Measurements from ENCODE around the gene CDK11B.

- TF ChIP-seq CTCF (IDR thresholded peaks at IDR 0.05; ENCODE audit: control extremely low read depth in 1 of 3, insufficient read depth in 1 of 3, low read depth in 1 of 3, low read length in 3 of 3): no peak
- TF ChIP-seq HDAC6 (IDR thresholded peaks at IDR 0.05; ENCODE audit: low read depth, low read length): no peak
- no peak for TF ChIP-seq EP300 (IDR thresholded peaks at IDR 0.05; ENCODE audit: borderline replicate concordance in 1 of 2, low read depth in 2 of 2, low read length in 2 of 2)
- no peak for TF ChIP-seq PHF8 (conservative IDR thresholded peaks at IDR 0.05; ENCODE audit: low read depth, low read length)
- TF ChIP-seq POLR2A (IDR thresholded peaks at IDR 0.05; ENCODE audit: control extremely low read depth in 1 of 2, low read depth in 2 of 2, low read length in 2 of 2): no peak
- TF ChIP-seq CREB1 (IDR thresholded peaks at IDR 0.05): no peak
- TF ChIP-seq RFX5 (IDR thresholded peaks at IDR 0.05; ENCODE audit: borderline replicate concordance, low read depth, low read length): no peak
- TF ChIP-seq EZH2 (IDR thresholded peaks at IDR 0.05; ENCODE audit: low read depth, low read length, severe bottlenecking): no peak
- no peak for TF ChIP-seq YY1 (IDR thresholded peaks at IDR 0.05; ENCODE audit: low read depth, low read length)
- TF ChIP-seq POLR2AphosphoS5 (IDR thresholded peaks at IDR 0.05; ENCODE audit: low read depth, low read length): no peak
- no peak for TF ChIP-seq SRF (IDR thresholded peaks at IDR 0.05; ENCODE audit: low read depth, low read length)
Measured at GRCh38 chr1:1614954-1615255, 43.9 kb downstream of the CDK11B start.
